Astrocyte (in vitro differentiated cells and primary cell): ENCODE measurements around the gene CDK6. TPM values are rescaled to one million over a fixed set of nuclear protein-coding genes. Genes with fewer than 3 reads are reported as not detected.

Source experiments
- DNase-seq: peaks from one replicate; pipeline ENCODE4 v3.0.0-alpha.2; 2010; ENCODE audit warnings: low read depth
- FAIRE-seq: peaks from 2 replicates; lab custom pipeline; 2011; peaks lifted over from hg19 to GRCh38; lab: Jason Lieb, UNC
- H2AFZ ChIP-seq: 2 replicates; pipeline ENCODE4 v1.6.0; 2012; ENCODE audit warnings: low read depth, low read length, inconsistent platforms
- H3K27ac ChIP-seq: 2 replicates; pipeline ENCODE4 v1.5.1; 2011; ENCODE audit warnings: low read depth, low read length, inconsistent platforms
- H3K27me3 ChIP-seq: 2 replicates; pipeline ENCODE4 v1.6.0; 2011; ENCODE audit warnings: low read length, inconsistent platforms; ENCODE audit not compliant: insufficient read depth
- H3K36me3 ChIP-seq: 2 replicates; pipeline ENCODE4 v1.5.1; 2011; ENCODE audit warnings: low read length, inconsistent platforms; ENCODE audit not compliant: insufficient read depth
- H3K4me1 ChIP-seq: 2 replicates; pipeline ENCODE4 v1.5.1; 2011; ENCODE audit warnings: low read length, inconsistent platforms; ENCODE audit not compliant: insufficient read depth
- H3K4me2 ChIP-seq: 2 replicates; pipeline ENCODE4 v1.6.0; 2012; ENCODE audit warnings: low read length, inconsistent platforms
- H3K4me3 ChIP-seq: 2 replicates; pipeline ENCODE4 v1.5.1; 2011; ENCODE audit warnings: low read depth, mild to moderate bottlenecking, low read length, inconsistent platforms; ENCODE audit not compliant: insufficient read depth
- H3K79me2 ChIP-seq: 2 replicates; pipeline ENCODE4 v1.6.0; 2012; ENCODE audit warnings: mild to moderate bottlenecking, low read length, inconsistent platforms; ENCODE audit not compliant: insufficient read depth
- H3K9ac ChIP-seq: 2 replicates; pipeline ENCODE4 v1.6.0; 2012; ENCODE audit warnings: mild to moderate bottlenecking, low read length, inconsistent platforms
- H3K9me3 ChIP-seq: 2 replicates; pipeline ENCODE4 v1.5.1; 2012; ENCODE audit warnings: low read depth, mild to moderate bottlenecking, low read length, inconsistent platforms; ENCODE audit not compliant: insufficient read depth
- H4K20me1 ChIP-seq: 2 replicates; pipeline ENCODE4 v1.6.0; 2012; ENCODE audit warnings: low read length, inconsistent platforms; ENCODE audit not compliant: insufficient read depth
- H3K27ac Mint-ChIP-seq: one replicate; pipeline ENCODE4 v1.8.0; 2021; ENCODE audit warnings: mild to moderate bottlenecking, mixed read lengths; ENCODE audit not compliant: unreplicated experiment
- H3K27me3 Mint-ChIP-seq: one replicate; pipeline ENCODE4 v1.8.0; 2021; ENCODE audit warnings: low read depth, mixed read lengths; ENCODE audit not compliant: unreplicated experiment
- H3K36me3 Mint-ChIP-seq: one replicate; pipeline ENCODE4 v1.8.0; 2021; ENCODE audit warnings: low read depth, mixed read lengths; ENCODE audit not compliant: unreplicated experiment
- H3K4me1 Mint-ChIP-seq: one replicate; pipeline ENCODE4 v1.8.0; 2021; ENCODE audit warnings: low read depth, mixed read lengths; ENCODE audit not compliant: unreplicated experiment
- H3K4me3 Mint-ChIP-seq: one replicate; pipeline ENCODE4 v1.8.0; 2021; ENCODE audit warnings: mild to moderate bottlenecking, moderate library complexity, mixed read lengths; ENCODE audit not compliant: unreplicated experiment
- H3K9me3 Mint-ChIP-seq: one replicate; pipeline ENCODE4 v1.8.0; 2021; ENCODE audit warnings: mild to moderate bottlenecking, mixed read lengths; ENCODE audit not compliant: unreplicated experiment
- CTCF ChIP-seq: IDR thresholded peaks from 2 replicates; pipeline ENCODE4 v1.5.1; 2011; ENCODE audit warnings: low read depth, mild to moderate bottlenecking, inconsistent platforms, low read length, moderate library complexity; ENCODE audit not compliant: insufficient read depth
- EZH2 ChIP-seq: IDR thresholded peaks from 2 replicates; pipeline ENCODE4 v1.6.1; 2012; ENCODE audit warnings: mild to moderate bottlenecking, low read length, inconsistent platforms; ENCODE audit not compliant: insufficient read depth
- total RNA-seq: library from RNA; stranded (reverse); gene quantifications from 2 replicates; pipeline ENCODE4 v1.2.1, GENCODE V29; 2021

CDK6 gene
- total RNA-seq, 1 donor from 2014 or later, result 160 TPM

- Histone ChIP-seq H3K9ac (no peak overlapping the region), H3K4me2 (no peak overlapping the region), H3K79me2 (peaks cover 70% of the 10 kb centered on the region), H3K9me3 (no peaks in the 10 kb centered on the region), H4K20me1 (peaks cover 33% of the 10 kb centered on the region), H2AFZ (no peak overlapping the region), H3K27ac (no peak overlapping the region), H3K36me3 (peaks cover 11% of the 10 kb centered on the region), H3K4me1 (peaks cover 7% of the 10 kb centered on the region), H3K4me3 (no peak overlapping the region), H3K27me3 (no peaks in the 10 kb centered on the region)
- no peak overlapping the region for H3K4me3 Mint-ChIP-seq
- no peak for FAIRE-seq
- H3K36me3 Mint-ChIP-seq, result peaks cover 23% of the 10 kb centered on the region
- H3K27me3 Mint-ChIP-seq, result no peaks in the 10 kb centered on the region
- no peak overlapping the region for H3K27ac Mint-ChIP-seq
- peaks cover 15% of the 10 kb centered on the region for H3K4me1 Mint-ChIP-seq
- TF ChIP-seq CTCF, result no peak
- no peak for TF ChIP-seq EZH2
- H3K9me3 Mint-ChIP-seq, result no peaks in the 10 kb centered on the region
- DNase-seq, result no peak
Measured at GRCh38 chr7:92681633-92682032, 154.7 kb downstream of the CDK6 start.

GRCh38 chr7:92680442-92680841, 155.9 kb downstream of the CDK6 start:
- H3K27ac Mint-ChIP-seq, result no peak overlapping the region
- H4K20me1 ChIP-seq, result peaks cover 33% of the 10 kb centered on the region
- FAIRE-seq, result no peak

More at GRCh38 chr7:92680442-92680841, 155.9 kb downstream of the CDK6 start:
- TF ChIP-seq CTCF (no peak), EZH2 (no peak)
- H3K36me3 Mint-ChIP-seq, result peaks cover 22% of the 10 kb centered on the region
- Histone ChIP-seq H3K36me3 (peaks cover 11% of the 10 kb centered on the region), H3K9me3 (no peaks in the 10 kb centered on the region), H3K4me2 (no peak overlapping the region), H3K79me2 (peaks cover 65% of the 10 kb centered on the region), H2AFZ (no peak overlapping the region), H3K9ac (no peak overlapping the region), H3K27me3 (no peaks in the 10 kb centered on the region), H3K4me3 (no peak overlapping the region), H3K27ac (no peak overlapping the region), H3K4me1 (peaks cover 7% of the 10 kb centered on the region)
- H3K4me1 Mint-ChIP-seq, result peaks cover 15% of the 10 kb centered on the region
- no peaks in the 10 kb centered on the region for H3K9me3 Mint-ChIP-seq
- no peaks in the 10 kb centered on the region for H3K27me3 Mint-ChIP-seq
- no peak for DNase-seq
- no peak overlapping the region for H3K4me3 Mint-ChIP-seq
